Left lung (tissue), 10 donors: ENCODE measurements around the gene TEX101. TPM values are rescaled to one million over a fixed set of nuclear protein-coding genes. Genes with fewer than 3 reads are reported as not detected.
"Not testable (repeated sequence)": the region's sequence is repeated elsewhere in the genome, so short reads cannot be mapped to it uniquely, and the experiment has no call there.

Source experiments
- ATAC-seq: fragments of 200-7000 bp; cut with Tn5 transposase; one replicate; pipeline ENCODE4 v1.9.1; 2020; ENCODE audit warnings: moderate library complexity
- DNase-seq, 4 donors: peaks; one replicate each; pipeline ENCODE4 v3.0.0-alpha.2; 2013 to 2020
- H3K27ac ChIP-seq, 2 donors: fragments of 200-600 bp; sonication (generic) in 1 of 2; one replicate each; pipeline versions ENCODE4 v1.5.0 to v1.8.0; 2020 to 2021
- H3K27me3 ChIP-seq, 2 donors: fragments of 200-600 bp; sonication (generic) in 1 of 2; one replicate each; pipeline versions ENCODE4 v1.5.0 to v1.8.0; 2020 to 2021
- H3K36me3 ChIP-seq, 2 donors: fragments of 200-600 bp; sonication (generic) in 1 of 2; one replicate each; pipeline versions ENCODE4 v1.5.0 to v1.8.0; 2020 to 2021
- H3K4me1 ChIP-seq, 2 donors: fragments of 200-600 bp; one replicate each; pipeline ENCODE4 v1.8.0; 2021
- H3K4me3 ChIP-seq, 2 donors: fragments of 200-600 bp; sonication (generic) in 1 of 2; one replicate each; pipeline versions ENCODE4 v1.5.0 to v1.8.0; 2020 to 2021; ENCODE audit warnings: mild to moderate bottlenecking in 1 of 2
- H3K9me3 ChIP-seq, 2 donors: fragments of 200-600 bp; sonication (generic) in 1 of 2; one replicate each; pipeline versions ENCODE4 v1.5.0 to v1.8.0; 2020 to 2021
- CTCF ChIP-seq, 2 donors: fragments of 200-600 bp; sonication (generic) in 1 of 2; IDR thresholded peaks; one replicate each; pipeline versions ENCODE4 v1.5.0 to v1.8.0; 2021; ENCODE audit warnings: antibody characterized with exemption in 2 of 2
- intact Hi-C, 2 donors: fragments of 100-400 bp; cut with DNase I; formaldehyde crosslinking; loops; one replicate each; pipeline versions ENCODE4 v1.11.2 to v1.14.2; 2022
- polyA plus RNA-seq, 6 donors: library from polyadenylated mRNA; unstranded; fragments of 120-200 nt; gene quantifications; one replicate each; pipeline ENCODE4 v1.2.1, GENCODE V29; 2013; ENCODE audit not compliant: insufficient read length in 6 of 6
- total RNA-seq, 2 donors: library from RNA; stranded (reverse); fragmentation: NEBNext Ultra II Directional; extraction: Animal tissue kit (Norgen Biotek cat#: 25700); gene quantifications; one replicate each; pipeline ENCODE4 v1.2.1, GENCODE V29; 2021
- donor health status: DM: no; HTN: yes; CAD: no.
- donor health status: DM: no; HTN: no; CAD: no.

Gene TEX101
- total and polyA plus RNA-seq, 8 donors: not detected

GRCh38 chr19:43433358-43433673 lies 18.6 kb downstream of the TEX101 start:
- Histone ChIP-seq H3K4me1 (peaks cover 0 to 7% of the 10 kb centered on the region in 2 donors), H3K36me3 (no peaks in the 10 kb centered on the region), H3K27me3 (no peaks in the 10 kb centered on the region), H3K4me3 (no peak overlapping the region), H3K9me3 (no peaks in the 10 kb centered on the region), H3K27ac (no peak overlapping the region)
- TF ChIP-seq CTCF (IDR thresholded peaks at IDR 0.05): no peak
- no peak for ATAC-seq
- intact Hi-C loops: no loop called here
- DNase-seq: no peak

- peaks cover 0 to 11% of the 10 kb centered on the region in 2 donors for H3K4me1 ChIP-seq
- DNase-seq: no peak
- H3K36me3 ChIP-seq: no peaks in the 10 kb centered on the region
- H3K4me3 ChIP-seq: no peak overlapping the region
- intact Hi-C loops: no loop called here
- no peak overlapping the region for H3K27ac ChIP-seq
- H3K27me3 ChIP-seq: no peaks in the 10 kb centered on the region
- no peaks in the 10 kb centered on the region for H3K9me3 ChIP-seq
- no peak for ATAC-seq
- no peak for TF ChIP-seq CTCF (IDR thresholded peaks at IDR 0.05)
These were observed 19.0 kb downstream of the TEX101 start for GRCh38 chr19:43433689-43434088.

- no peak for ATAC-seq
- Histone ChIP-seq H3K4me3 (no peak overlapping the region), H3K36me3 (no peaks in the 10 kb centered on the region), H3K27me3 (no peaks in the 10 kb centered on the region), H3K27ac (no peak overlapping the region), H3K9me3 (no peaks in the 10 kb centered on the region), H3K4me1 (peaks cover 0 to 11% of the 10 kb centered on the region in 2 donors)
- DNase-seq: no peak
- TF ChIP-seq CTCF (IDR thresholded peaks at IDR 0.05): no peak
- intact Hi-C loops: no loop called here
These were observed 21.1 kb downstream of the TEX101 start for GRCh38 chr19:43435775-43436174.

GRCh38 chr19:43437284-43437683 lies 22.6 kb downstream of the TEX101 start:
- H3K27ac ChIP-seq, H3K4me3 ChIP-seq, intact Hi-C loops, DNase-seq, H3K9me3 ChIP-seq, H3K36me3 ChIP-seq, H3K27me3 ChIP-seq, ATAC-seq: not testable (repeated sequence)
- H3K4me1 ChIP-seq: peaks cover 0 to 10% of the 10 kb centered on the region in 2 donors

- intact Hi-C loops: no loop called here
- Histone ChIP-seq H3K4me3 (no peak overlapping the region), H3K27ac (no peak overlapping the region), H3K9me3 (no peaks in the 10 kb centered on the region), H3K4me1 (peaks cover 0 to 10% of the 10 kb centered on the region in 2 donors), H3K27me3 (no peaks in the 10 kb centered on the region), H3K36me3 (no peaks in the 10 kb centered on the region)
- no peak for DNase-seq
- ATAC-seq: no peak
- TF ChIP-seq CTCF (IDR thresholded peaks at IDR 0.05): no peak
These were observed 23.0 kb downstream of the TEX101 start for GRCh38 chr19:43437712-43438111.

GRCh38 chr19:43438291-43439031 lies 23.8 kb downstream of the TEX101 start:
- intact Hi-C loops: no loop called here
- no peaks in the 10 kb centered on the region for H3K27me3 ChIP-seq
- no peaks in the 10 kb centered on the region for H3K9me3 ChIP-seq
- DNase-seq: peak in 2 of 4 donors; percentile 67 to 77
- TF ChIP-seq CTCF (IDR thresholded peaks at IDR 0.05): no peak
- peak; percentile 74 for ATAC-seq
- peaks cover 0 to 10% of the 10 kb centered on the region in 2 donors for H3K4me1 ChIP-seq
- peak overlapping the region; percentile 3 to 55 for H3K27ac ChIP-seq
- no peaks in the 10 kb centered on the region for H3K36me3 ChIP-seq
- H3K4me3 ChIP-seq: no peak overlapping the region
